ENCODE data around the gene ADGRL1.

DNA sequence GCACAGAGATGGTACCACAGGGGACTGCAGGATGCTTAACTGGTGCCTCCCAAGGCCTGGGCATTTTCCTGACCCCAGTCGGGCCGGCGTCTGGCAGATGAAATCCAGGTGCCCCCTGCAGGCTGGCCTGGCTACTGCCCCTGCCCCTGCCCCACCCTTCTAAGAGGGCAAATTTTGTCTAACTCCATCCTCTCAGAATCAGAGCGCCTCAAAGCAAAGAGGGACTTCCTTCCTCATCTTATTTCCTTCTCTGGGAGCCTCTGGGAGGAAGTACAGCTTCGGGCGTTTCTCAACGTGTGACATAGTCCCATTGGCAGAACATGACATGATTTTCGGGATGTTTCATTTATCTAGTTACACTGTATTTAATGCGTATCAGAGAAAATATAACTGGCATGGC is 91.1 kb downstream of the ADGRL1 start:
- no peak for TF ChIP-seq SUZ12 (IDR thresholded peaks at IDR 0.05; ENCODE audit: extremely low read depth, insufficient read depth, insufficient read length)
- no peak for TF ChIP-seq ZNF274 (IDR thresholded peaks at IDR 0.05; ENCODE audit: low read depth, low read length)

Measured in NT2/D1 (cell line).